ENCODE measurements around the gene ZNF254. TPM values are rescaled to one million over a fixed set of nuclear protein-coding genes. Genes with fewer than 3 reads are reported as not detected.

The ZNF254 gene
- total RNA-seq, 2 donors from 2014 or later = 10.5 to 13.4 TPM

Other genes with a start within 250 kb of the ZNF254 start
- 10 to 100 TPM in 1 of 2 donors, 1 to 10 TPM in 1; 9.2 to 14.9 TPM for gene ZNF726, start 172.3 kb upstream of the ZNF254 start, total RNA-seq

All from natural killer cell treated with Interleukin-12 subunit alpha and Interleukin-12 subunit beta and Interleukin-15 and Interleukin-18, amount 100 ng/mL, for 72 hours (primary cell).